Loucy (cell line): ENCODE results near the gene AGBL4.

Experiments
- EZH2phosphoT487 ChIP-seq: fragments of 200-600 bp; IDR thresholded peaks from 2 replicates; pipeline ENCODE4 v1.6.1; 2018; ENCODE audit warnings: antibody characterized with exemption, mild to moderate bottlenecking, moderate library complexity, borderline replicate concordance
- TF ChIP-seq, protein P1 (sequence below): fragments of 200-600 bp; sonication (generic); conservative IDR thresholded peaks from 2 replicates; pipeline ENCODE4 v1.5.1; 2014; ENCODE audit warnings: mild to moderate bottlenecking, antibody characterized with exemption, low read length

DNA sequence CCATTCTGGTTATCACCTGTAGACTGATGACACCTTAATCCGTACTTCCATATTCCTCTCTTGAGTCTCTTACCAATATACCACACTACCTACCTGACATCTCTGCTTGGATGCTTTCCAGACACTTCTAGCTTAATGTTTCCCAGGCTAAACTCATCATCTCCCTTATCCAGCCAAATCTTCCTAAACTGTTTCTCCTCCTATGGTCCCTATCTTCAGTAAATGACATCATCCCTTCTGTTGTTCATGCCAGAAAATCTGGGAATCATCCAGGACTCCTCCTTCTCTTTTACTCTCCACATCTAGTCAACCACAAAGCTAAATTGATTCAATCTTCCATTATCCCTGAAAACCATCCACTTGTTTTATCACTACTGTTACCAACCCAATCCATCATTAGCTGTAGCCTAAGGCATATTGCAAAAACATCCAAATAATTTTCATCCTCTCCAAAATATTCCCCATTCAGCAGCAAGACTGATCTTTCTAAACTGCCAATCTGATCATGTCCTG lies 783.0 kb downstream of the AGBL4 start:
- TF ChIP-seq, protein P1, sequence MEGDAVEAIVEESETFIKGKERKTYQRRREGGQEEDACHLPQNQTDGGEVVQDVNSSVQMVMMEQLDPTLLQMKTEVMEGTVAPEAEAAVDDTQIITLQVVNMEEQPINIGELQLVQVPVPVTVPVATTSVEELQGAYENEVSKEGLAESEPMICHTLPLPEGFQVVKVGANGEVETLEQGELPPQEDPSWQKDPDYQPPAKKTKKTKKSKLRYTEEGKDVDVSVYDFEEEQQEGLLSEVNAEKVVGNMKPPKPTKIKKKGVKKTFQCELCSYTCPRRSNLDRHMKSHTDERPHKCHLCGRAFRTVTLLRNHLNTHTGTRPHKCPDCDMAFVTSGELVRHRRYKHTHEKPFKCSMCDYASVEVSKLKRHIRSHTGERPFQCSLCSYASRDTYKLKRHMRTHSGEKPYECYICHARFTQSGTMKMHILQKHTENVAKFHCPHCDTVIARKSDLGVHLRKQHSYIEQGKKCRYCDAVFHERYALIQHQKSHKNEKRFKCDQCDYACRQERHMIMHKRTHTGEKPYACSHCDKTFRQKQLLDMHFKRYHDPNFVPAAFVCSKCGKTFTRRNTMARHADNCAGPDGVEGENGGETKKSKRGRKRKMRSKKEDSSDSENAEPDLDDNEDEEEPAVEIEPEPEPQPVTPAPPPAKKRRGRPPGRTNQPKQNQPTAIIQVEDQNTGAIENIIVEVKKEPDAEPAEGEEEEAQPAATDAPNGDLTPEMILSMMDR, result no peak
- no peak for TF ChIP-seq EZH2phosphoT487
